GM10266 (cell line): ENCODE data around the gene FOXN4.

Experiments
- DNase-seq: peaks from one replicate; pipeline ENCODE4 v3.0.0; 2012; ENCODE audit errors: extremely low spot score
- TF ChIP-seq, protein P1 (sequence below): IDR thresholded peaks from 2 replicates; pipeline ENCODE4 v1.5.1; 2012; ENCODE audit warnings: mild to moderate bottlenecking, low read depth; ENCODE audit not compliant: control insufficient read depth, insufficient read depth; ENCODE audit errors: missing control alignments

Gene FOXN4

DNA sequence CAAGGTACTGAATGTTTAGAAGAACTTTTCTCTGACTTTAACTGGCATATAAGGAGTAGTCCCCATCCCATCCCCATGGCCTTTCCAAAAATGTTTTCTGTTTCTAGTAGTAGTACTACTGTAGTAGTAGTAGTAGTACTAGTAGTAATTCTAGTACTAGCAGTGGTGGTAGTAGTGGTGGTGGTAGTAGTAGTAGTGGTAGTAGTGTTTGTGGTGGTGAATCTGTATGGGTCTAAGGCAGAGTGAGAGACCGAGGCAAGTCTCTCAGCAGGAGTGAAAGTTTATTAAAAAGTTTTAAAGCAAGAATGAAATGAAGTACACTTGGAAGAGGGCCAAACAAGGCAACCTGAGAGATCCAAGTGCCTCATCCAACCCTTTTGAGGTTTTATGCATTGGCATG is 58.6 kb downstream of the FOXN4 start:
- DNase-seq = no peak
- TF ChIP-seq, protein P1, sequence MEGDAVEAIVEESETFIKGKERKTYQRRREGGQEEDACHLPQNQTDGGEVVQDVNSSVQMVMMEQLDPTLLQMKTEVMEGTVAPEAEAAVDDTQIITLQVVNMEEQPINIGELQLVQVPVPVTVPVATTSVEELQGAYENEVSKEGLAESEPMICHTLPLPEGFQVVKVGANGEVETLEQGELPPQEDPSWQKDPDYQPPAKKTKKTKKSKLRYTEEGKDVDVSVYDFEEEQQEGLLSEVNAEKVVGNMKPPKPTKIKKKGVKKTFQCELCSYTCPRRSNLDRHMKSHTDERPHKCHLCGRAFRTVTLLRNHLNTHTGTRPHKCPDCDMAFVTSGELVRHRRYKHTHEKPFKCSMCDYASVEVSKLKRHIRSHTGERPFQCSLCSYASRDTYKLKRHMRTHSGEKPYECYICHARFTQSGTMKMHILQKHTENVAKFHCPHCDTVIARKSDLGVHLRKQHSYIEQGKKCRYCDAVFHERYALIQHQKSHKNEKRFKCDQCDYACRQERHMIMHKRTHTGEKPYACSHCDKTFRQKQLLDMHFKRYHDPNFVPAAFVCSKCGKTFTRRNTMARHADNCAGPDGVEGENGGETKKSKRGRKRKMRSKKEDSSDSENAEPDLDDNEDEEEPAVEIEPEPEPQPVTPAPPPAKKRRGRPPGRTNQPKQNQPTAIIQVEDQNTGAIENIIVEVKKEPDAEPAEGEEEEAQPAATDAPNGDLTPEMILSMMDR = no peak

DNA sequence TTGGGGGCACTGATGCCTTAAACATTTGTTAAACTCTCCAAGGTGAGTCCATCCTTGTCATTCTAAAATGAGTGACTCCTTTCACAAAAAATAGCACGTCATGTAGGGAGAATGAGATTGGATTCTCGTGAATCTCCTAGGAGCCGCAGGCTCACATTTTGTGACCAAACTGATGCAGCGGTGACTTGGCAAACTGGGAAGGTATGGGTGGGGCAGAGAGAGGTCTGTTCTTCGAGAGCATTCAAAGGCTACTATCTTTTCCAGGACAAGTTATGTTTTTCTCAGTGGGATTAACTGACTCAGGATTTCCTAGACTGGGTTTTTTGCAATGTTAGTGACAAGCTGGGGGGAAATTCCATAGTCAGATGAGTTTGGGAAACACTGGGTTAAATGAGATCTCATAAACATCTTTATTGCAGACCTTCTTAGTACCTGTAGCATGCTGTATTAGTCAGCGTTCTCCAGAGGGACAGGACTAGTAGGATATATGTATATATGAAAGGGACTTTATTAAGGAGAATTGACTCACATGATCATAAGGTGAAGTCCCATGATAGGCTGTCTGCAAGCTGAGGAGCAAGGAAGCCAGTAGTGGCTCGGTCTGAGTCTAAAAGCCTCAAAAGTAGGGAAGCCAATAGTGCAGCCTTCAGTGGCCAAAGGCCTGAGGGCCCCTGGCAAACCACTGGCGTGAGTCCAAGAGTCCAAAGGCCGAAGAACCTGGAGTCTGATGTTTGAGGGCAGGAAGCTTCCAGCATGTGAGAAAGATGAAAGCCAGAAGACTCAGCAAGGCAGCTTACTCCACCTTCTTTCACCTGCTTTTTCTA is 61.0 kb downstream of the FOXN4 start:
- DNase-seq = no peak
- TF ChIP-seq, protein P1 = no peak

DNA sequence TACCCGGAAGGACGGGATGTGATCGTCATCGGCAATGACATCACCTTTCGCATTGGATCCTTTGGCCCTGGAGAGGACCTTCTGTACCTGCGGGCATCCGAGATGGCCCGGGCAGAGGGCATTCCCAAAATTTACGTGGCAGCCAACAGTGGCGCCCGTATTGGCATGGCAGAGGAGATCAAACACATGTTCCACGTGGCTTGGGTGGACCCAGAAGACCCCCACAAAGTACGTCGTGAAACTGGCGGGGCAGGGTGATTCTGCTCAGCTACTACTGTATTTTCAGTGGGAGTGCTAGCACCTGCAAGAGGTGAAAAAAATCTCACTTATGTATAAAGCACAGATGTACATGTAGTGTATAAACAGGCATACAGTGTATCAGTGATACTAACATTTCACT is 62.9 kb downstream of the FOXN4 start:
- no peak for DNase-seq
- TF ChIP-seq, protein P1 = no peak

DNA sequence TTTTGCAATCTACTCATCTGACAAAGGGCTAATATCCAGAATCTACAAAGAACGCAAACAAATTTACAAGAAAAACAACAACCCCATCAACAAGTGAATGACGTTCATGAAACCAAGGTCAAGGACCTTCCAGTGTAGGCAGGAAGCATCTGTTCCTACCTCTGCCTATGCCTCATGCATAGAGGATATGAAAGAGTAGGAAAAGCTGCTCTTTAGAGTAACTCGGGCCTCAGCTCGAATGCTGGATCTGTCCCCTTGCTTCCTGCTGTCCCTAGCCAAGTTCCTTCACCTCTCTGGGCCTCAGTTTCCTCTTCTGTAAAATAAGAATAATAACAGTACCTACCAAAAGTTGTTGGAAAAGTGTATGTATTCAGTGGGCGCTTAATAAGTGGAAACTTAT is 65.0 kb downstream of the FOXN4 start:
- no peak for DNase-seq
- TF ChIP-seq, protein P1 = no peak

DNA sequence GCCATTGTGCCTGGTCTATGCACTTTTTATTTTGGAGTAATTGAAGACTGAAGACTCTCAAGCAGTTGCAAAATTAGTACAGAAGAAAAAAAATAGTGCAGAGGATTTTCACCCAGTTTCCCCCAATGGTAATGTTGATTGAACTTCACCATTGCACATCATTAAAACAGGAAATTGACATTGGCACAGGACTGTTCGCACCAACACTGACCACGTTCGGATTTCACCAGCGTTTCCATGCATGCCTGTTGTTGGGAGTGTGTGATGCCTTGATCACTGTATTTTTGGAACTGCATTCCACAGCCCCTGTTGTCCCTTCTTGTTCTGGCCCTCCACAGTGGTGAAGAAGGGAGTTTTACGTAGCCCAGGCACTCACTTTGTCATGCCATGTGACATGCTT is 67.1 kb downstream of the FOXN4 start:
- TF ChIP-seq, protein P1 = no peak
- DNase-seq = no peak

DNA sequence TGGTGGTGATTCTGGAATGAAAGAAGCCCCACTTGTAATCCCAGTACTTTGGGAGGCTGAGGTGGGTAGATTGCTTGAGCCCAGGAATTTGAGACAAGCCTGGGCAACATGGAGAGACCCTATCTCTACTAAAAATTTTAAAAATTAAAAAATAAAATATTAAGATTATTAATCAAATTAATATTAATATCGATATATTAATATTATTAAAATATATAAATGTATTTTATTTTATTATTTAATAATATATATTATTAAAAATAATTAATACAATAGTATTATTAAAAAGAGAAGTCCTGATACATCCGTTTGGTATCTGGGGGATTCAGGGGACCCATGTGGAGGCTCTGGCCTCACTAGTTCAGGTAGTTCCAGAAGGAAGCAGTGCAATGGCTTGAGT is 68.7 kb downstream of the FOXN4 start:
- TF ChIP-seq, protein P1 = no peak

DNA sequence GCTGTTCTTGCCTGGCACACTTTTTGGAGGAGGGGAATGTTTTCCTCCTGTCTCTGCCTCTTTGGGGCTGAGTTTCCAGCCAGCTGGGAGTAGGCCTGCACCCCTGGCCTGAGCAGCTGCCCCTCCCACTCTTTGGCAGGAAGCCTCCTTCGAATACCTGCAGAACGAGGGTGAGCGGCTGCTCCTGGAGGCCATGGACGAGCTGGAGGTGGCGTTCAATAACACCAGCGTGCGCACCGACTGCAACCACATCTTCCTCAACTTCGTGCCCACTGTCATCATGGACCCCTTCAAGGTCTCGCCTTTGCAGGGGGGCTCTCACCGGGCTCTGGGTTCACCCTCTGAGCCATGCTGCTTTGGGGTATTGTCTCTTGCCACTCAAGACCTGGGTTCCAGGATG is 69.4 kb downstream of the FOXN4 start:
- TF ChIP-seq, protein P1 = no peak
- DNase-seq = no peak

More for the DNA sequence above, 68.7 kb downstream of the FOXN4 start:
- no peak for DNase-seq
